Progenitor cell of endocrine pancreas (in vitro differentiated cells): ENCODE measurements around the gene ME3. TPM values are rescaled to one million over a fixed set of nuclear protein-coding genes. Genes with fewer than 3 reads are reported as not detected.

Experiments used
- DNase-seq: peaks from one replicate; pipeline ENCODE4 v3.0.0; 2021; ENCODE audit warnings: low spot score; ENCODE audit not compliant: unreplicated experiment
- H3K27ac Mint-ChIP-seq: 2 replicates; pipeline ENCODE4 v1.8.0; 2021; ENCODE audit warnings: mild to moderate bottlenecking, moderate library complexity, mixed read lengths
- H3K27me3 Mint-ChIP-seq: 2 replicates; pipeline ENCODE4 v1.8.0; 2021; ENCODE audit warnings: mixed read lengths
- H3K36me3 Mint-ChIP-seq: 2 replicates; pipeline ENCODE4 v1.8.0; 2022; ENCODE audit warnings: mixed read lengths; ENCODE audit not compliant: insufficient read depth
- H3K4me1 Mint-ChIP-seq: 2 replicates; pipeline ENCODE4 v1.8.0; 2021; ENCODE audit warnings: low read depth, mixed read lengths
- H3K4me3 Mint-ChIP-seq: 2 replicates; pipeline ENCODE4 v1.8.0; 2021; ENCODE audit warnings: low read depth, mild to moderate bottlenecking, moderate library complexity, mixed read lengths
- H3K9me3 Mint-ChIP-seq: 2 replicates; pipeline ENCODE4 v1.8.0; 2021; ENCODE audit warnings: low read depth, mixed read lengths
- total RNA-seq: library from RNA; stranded (reverse); gene quantifications from 2 replicates; pipeline ENCODE4 v1.2.1, GENCODE V29; 2021
- TF ChIP-seq, protein P1 (sequence below): fragments of 200-600 bp; sonication (generic); IDR thresholded peaks from one replicate; pipeline ENCODE4 v1.5.0; 2021; ENCODE audit warnings: antibody characterized with exemption, mild to moderate bottlenecking; ENCODE audit not compliant: unreplicated experiment

The ME3 gene
- total RNA-seq, 1 donor from 2014 or later, result 8.6 TPM

DNA sequence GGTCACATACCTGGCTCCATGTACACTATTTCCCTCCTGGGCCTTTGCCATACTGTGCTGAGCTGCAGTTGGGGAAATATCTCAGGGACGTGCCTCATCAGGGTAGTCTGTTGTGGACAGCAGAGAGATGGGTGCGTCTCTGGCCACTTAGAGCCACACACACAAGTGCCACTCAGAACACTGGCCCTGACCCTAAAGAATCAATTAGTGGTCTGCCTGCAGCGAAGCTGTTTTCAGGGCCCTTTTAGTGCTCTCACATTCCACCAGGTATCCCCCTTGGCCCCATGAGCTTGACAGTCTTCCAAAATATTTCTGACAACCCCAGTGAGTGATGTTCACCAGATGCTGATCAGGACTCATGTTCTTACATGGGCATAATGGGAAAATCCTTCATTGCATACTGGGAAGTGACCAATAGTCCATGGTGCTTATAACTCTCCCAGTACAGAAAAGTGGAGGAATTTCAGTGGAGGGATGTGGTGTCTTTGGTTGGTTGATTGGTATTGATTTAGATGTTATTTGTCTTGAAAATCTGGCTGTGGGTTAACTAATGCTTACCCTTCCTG lies 66.1 kb downstream of the ME3 start:
- no peaks in the 10 kb centered on the region for H3K9me3 Mint-ChIP-seq
- peaks cover 1% of the 10 kb centered on the region for H3K36me3 Mint-ChIP-seq
- no peak overlapping the region for H3K4me3 Mint-ChIP-seq
- H3K4me1 Mint-ChIP-seq, result peaks cover 13% of the 10 kb centered on the region
- no peak overlapping the region for H3K27ac Mint-ChIP-seq
- DNase-seq, result no peak
- TF ChIP-seq, protein P1, sequence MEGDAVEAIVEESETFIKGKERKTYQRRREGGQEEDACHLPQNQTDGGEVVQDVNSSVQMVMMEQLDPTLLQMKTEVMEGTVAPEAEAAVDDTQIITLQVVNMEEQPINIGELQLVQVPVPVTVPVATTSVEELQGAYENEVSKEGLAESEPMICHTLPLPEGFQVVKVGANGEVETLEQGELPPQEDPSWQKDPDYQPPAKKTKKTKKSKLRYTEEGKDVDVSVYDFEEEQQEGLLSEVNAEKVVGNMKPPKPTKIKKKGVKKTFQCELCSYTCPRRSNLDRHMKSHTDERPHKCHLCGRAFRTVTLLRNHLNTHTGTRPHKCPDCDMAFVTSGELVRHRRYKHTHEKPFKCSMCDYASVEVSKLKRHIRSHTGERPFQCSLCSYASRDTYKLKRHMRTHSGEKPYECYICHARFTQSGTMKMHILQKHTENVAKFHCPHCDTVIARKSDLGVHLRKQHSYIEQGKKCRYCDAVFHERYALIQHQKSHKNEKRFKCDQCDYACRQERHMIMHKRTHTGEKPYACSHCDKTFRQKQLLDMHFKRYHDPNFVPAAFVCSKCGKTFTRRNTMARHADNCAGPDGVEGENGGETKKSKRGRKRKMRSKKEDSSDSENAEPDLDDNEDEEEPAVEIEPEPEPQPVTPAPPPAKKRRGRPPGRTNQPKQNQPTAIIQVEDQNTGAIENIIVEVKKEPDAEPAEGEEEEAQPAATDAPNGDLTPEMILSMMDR, result no peak
- H3K27me3 Mint-ChIP-seq, result no peaks in the 10 kb centered on the region

DNA sequence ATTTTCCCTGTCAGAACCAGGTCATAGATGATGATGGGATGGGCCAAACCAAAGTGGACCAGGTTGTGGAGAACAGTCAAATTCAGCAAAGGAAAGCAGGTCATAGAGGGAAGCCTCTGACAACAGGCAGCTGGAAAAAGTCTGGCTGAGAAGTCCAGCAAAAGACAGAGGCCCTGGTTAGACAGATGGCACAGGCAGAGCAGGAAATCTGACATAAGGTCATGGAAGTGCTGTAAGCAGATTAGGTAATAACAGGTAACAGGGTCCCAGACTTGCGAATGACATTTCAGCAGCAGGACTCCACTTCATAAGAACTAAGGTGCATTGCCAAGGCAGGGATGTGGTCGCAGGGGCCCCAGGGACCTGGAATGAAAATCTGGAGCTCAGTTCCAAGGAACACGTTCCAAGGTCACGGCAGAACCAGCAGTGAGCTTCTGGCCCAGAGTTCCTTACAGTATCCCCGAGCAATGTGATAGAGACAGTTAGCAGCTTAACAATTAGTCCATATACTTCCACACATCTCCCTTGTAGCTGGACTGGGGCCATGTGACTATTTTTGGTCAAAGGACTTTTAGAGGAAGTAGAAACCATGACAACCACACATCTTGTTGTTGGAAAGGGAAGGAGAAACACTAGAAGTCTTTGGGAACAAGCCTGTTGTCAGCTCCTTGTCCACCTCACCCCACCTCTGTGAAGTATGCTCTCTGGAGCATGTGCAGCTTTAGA lies 75.4 kb downstream of the ME3 start:
- Mint-ChIP-seq H3K27me3 (no peaks in the 10 kb centered on the region), H3K4me3 (no peak overlapping the region), H3K36me3 (no peaks in the 10 kb centered on the region), H3K9me3 (peaks cover 5% of the 10 kb centered on the region), H3K4me1 (peaks cover 17% of the 10 kb centered on the region), H3K27ac (no peak overlapping the region)
- TF ChIP-seq, protein P1, result no peak
- no peak for DNase-seq

DNA sequence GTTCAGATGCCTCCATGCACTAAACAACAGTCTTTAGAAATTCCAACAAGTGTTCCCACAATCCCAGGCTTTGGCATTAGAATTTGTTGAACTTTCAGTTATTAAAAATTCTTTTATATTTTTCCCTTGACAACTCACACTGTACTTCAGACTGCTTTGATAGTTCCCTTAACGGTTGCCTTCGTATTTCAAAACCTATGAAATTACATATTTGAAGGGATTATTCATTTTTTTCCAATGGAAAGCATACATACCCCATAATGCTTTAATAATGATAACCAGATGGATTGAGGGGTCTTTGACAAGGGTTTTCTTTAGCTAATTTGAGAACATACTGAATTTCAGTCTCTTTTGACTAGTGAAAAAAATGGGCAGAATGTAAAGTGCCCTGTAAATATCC lies 76.5 kb downstream of the ME3 start:
- no peak for DNase-seq
- Mint-ChIP-seq H3K27ac (no peak overlapping the region), H3K4me1 (peaks cover 23% of the 10 kb centered on the region), H3K4me3 (no peak overlapping the region), H3K9me3 (peaks cover 5% of the 10 kb centered on the region), H3K36me3 (no peaks in the 10 kb centered on the region), H3K27me3 (no peaks in the 10 kb centered on the region)
- TF ChIP-seq, protein P1, result no peak

DNA sequence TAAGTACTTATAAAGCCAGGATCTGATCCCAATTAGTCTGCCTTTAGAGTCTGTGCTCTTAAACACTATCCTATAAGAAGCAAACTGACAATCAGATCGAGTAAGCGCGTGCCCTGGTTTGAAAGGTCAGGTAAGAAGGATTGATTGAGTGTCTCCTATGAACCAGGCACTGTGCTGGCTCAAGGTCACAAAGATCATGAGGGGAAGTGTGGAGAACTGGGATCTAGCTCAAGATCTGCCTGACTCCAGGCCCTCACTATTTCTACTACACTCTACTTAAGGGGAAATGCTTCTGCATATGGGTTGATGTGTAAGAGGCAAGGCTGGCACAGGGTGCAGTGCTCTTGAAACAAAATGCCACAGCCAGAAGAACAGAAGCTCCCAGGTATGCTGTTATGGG lies 77.0 kb downstream of the ME3 start:
- peaks cover 5% of the 10 kb centered on the region for H3K9me3 Mint-ChIP-seq
- DNase-seq, result no peak
- no peaks in the 10 kb centered on the region for H3K27me3 Mint-ChIP-seq
- TF ChIP-seq, protein P1, result no peak
- H3K36me3 Mint-ChIP-seq, result no peaks in the 10 kb centered on the region
- H3K4me1 Mint-ChIP-seq, result peaks cover 23% of the 10 kb centered on the region
- H3K4me3 Mint-ChIP-seq, result no peak overlapping the region
- no peak overlapping the region for H3K27ac Mint-ChIP-seq

DNA sequence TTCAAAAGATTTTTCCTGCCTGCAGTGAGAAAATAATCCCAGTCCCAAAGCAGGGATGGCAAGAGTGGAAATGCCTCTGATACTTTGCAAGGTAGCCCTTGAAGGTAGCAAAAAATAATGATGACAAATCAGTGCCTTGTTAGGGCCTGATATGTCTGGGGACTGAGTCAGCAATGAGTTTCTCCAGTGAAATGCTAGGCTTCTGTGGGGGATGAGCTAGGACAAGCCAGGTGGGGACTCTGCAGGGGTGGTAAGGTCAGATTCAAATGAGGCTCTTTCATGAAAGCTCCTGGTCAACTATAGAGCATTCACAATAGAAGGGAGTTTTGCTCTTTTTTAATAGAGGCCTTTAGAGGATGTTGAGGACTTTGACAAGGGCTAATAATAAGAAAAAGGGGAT lies 77.7 kb downstream of the ME3 start:
- Mint-ChIP-seq H3K4me3 (no peak overlapping the region), H3K4me1 (peaks cover 23% of the 10 kb centered on the region), H3K9me3 (peaks cover 5% of the 10 kb centered on the region), H3K27me3 (no peaks in the 10 kb centered on the region), H3K36me3 (no peaks in the 10 kb centered on the region), H3K27ac (no peak overlapping the region)
- TF ChIP-seq, protein P1, result no peak
- no peak for DNase-seq
